ENCODE measurements around the gene CALHM4. TPM values are rescaled to one million over a fixed set of nuclear protein-coding genes. Genes with fewer than 3 reads are reported as not detected.

Gene CALHM4
- total and polyA plus RNA-seq, 2 of the 13 experiments (the other 11 are each of a cell fraction or from before 2014, with no cell fraction given), result not detected

DNA sequence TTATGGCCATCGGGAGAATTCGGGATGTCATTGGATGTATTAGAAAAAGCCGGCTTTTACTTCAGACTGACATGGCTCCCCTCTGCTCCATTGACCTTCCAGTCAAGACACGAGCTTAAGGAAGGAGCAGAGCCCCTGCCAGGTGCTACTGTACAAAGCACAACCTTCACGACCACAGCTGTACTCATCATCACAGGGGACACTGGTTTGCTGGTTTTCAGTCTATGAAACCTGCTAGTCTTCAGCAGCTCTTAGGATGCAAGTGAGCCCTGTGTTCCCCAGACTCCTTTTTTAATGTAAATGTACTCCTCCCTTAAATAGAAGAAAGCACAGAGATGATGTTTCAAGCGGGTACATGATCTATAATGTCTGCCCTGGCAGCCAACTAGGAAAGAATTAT, 6.2 kb upstream of the CALHM4 start:
- Histone ChIP-seq H3K79me2 (ENCODE audit: insufficient read depth, low read length) (no peaks in the 10 kb centered on the region), H3K9ac (ENCODE audit: insufficient read depth, low read depth, low read length) (no peak overlapping the region), H3K4me2 (ENCODE audit: low read depth, low read length) (no peak overlapping the region), H3K4me1 (ENCODE audit: insufficient read depth, low read length) (peaks cover 17% of the 10 kb centered on the region), H3K27me3 (ENCODE audit: control insufficient read depth in 1 of 2, insufficient read depth in 2 of 2, low read length in 2 of 2) (peaks cover 0 to 3% of the 10 kb centered on the region in 2 experiments; a peak in 1 of 5 replicates), H4K20me1 (ENCODE audit: insufficient read depth, low read length) (no peaks in the 10 kb centered on the region), H3K9me3 (ENCODE audit: low read length) (no peaks in the 10 kb centered on the region), H3K4me3 (replicated peaks in 1 of 3; ENCODE audit: insufficient read depth in 1 of 3, low read depth in 2 of 3, low read length in 3 of 3) (no peak overlapping the region), H3K27ac (ENCODE audit: extremely low read length, insufficient read depth, low read length) (no peak overlapping the region), H2AFZ (ENCODE audit: low read length) (no peak overlapping the region), H3K36me3 (replicated peaks in 1 of 2; ENCODE audit: control insufficient read depth in 1 of 2, insufficient read depth in 2 of 2, low read length in 2 of 2) (no peaks in the 10 kb centered on the region)
- intact Hi-C loops (cut with micrococcal nuclease; ENCODE audit: unreplicated experiment), result no loop called here
- FAIRE-seq, result no peak
- 2% methylated on average over 2 of the region's 6 CpGs for WGBS (ENCODE audit: low lambda C conversion rate)
- POLR2A ChIA-PET, result no interaction called here
- no TSS peak for BruUV-seq (replicated peaks)
- DNase-seq (ENCODE audit: low spot score), result no peak
- no peak for ATAC-seq
- CTCF ChIA-PET (ENCODE audit: low intra/inter-chr PET ratio, low total read pairs), result no interaction called here
- in situ Hi-C loops (cut with HindIII; ENCODE audit: extremely low pct_ligation_motif_present, low pct_unique_long_range_greater_than_20kb), result no loop called here
- TF ChIP-seq ZNF264 (CRISPR knock-in tag; IDR thresholded peaks at IDR 0.05), result no peak
- TF ChIP-seq, protein P1, sequence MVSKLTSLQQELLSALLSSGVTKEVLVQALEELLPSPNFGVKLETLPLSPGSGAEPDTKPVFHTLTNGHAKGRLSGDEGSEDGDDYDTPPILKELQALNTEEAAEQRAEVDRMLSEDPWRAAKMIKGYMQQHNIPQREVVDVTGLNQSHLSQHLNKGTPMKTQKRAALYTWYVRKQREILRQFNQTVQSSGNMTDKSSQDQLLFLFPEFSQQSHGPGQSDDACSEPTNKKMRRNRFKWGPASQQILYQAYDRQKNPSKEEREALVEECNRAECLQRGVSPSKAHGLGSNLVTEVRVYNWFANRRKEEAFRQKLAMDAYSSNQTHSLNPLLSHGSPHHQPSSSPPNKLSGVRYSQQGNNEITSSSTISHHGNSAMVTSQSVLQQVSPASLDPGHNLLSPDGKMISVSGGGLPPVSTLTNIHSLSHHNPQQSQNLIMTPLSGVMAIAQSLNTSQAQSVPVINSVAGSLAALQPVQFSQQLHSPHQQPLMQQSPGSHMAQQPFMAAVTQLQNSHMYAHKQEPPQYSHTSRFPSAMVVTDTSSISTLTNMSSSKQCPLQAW (CRISPR knock-in tag; IDR thresholded peaks at IDR 0.05), result no peak
- TF ChIP-seq, protein P2, sequence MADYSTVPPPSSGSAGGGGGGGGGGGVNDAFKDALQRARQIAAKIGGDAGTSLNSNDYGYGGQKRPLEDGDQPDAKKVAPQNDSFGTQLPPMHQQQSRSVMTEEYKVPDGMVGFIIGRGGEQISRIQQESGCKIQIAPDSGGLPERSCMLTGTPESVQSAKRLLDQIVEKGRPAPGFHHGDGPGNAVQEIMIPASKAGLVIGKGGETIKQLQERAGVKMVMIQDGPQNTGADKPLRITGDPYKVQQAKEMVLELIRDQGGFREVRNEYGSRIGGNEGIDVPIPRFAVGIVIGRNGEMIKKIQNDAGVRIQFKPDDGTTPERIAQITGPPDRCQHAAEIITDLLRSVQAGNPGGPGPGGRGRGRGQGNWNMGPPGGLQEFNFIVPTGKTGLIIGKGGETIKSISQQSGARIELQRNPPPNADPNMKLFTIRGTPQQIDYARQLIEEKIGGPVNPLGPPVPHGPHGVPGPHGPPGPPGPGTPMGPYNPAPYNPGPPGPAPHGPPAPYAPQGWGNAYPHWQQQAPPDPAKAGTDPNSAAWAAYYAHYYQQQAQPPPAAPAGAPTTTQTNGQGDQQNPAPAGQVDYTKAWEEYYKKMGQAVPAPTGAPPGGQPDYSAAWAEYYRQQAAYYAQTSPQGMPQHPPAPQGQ (CRISPR knock-in tag; IDR thresholded peaks at IDR 0.05; ENCODE audit: borderline replicate concordance), result no peak
- TF ChIP-seq, protein P3, sequence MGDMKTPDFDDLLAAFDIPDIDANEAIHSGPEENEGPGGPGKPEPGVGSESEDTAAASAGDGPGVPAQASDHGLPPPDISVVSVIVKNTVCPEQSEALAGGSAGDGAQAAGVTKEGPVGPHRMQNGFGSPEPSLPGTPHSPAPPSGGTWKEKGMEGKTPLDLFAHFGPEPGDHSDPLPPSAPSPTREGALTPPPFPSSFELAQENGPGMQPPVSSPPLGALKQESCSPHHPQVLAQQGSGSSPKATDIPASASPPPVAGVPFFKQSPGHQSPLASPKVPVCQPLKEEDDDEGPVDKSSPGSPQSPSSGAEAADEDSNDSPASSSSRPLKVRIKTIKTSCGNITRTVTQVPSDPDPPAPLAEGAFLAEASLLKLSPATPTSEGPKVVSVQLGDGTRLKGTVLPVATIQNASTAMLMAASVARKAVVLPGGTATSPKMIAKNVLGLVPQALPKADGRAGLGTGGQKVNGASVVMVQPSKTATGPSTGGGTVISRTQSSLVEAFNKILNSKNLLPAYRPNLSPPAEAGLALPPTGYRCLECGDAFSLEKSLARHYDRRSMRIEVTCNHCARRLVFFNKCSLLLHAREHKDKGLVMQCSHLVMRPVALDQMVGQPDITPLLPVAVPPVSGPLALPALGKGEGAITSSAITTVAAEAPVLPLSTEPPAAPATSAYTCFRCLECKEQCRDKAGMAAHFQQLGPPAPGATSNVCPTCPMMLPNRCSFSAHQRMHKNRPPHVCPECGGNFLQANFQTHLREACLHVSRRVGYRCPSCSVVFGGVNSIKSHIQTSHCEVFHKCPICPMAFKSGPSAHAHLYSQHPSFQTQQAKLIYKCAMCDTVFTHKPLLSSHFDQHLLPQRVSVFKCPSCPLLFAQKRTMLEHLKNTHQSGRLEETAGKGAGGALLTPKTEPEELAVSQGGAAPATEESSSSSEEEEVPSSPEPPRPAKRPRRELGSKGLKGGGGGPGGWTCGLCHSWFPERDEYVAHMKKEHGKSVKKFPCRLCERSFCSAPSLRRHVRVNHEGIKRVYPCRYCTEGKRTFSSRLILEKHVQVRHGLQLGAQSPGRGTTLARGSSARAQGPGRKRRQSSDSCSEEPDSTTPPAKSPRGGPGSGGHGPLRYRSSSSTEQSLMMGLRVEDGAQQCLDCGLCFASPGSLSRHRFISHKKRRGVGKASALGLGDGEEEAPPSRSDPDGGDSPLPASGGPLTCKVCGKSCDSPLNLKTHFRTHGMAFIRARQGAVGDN (CRISPR knock-in tag; IDR thresholded peaks at IDR 0.05), result no peak
- no peak for TF ChIP-seq ZSCAN20 (CRISPR knock-in tag; IDR thresholded peaks at IDR 0.05; ENCODE audit: borderline replicate concordance)
- no peak for TF ChIP-seq ATAD3A (CRISPR knock-in tag; IDR thresholded peaks at IDR 0.05)
- TF ChIP-seq, protein P4, sequence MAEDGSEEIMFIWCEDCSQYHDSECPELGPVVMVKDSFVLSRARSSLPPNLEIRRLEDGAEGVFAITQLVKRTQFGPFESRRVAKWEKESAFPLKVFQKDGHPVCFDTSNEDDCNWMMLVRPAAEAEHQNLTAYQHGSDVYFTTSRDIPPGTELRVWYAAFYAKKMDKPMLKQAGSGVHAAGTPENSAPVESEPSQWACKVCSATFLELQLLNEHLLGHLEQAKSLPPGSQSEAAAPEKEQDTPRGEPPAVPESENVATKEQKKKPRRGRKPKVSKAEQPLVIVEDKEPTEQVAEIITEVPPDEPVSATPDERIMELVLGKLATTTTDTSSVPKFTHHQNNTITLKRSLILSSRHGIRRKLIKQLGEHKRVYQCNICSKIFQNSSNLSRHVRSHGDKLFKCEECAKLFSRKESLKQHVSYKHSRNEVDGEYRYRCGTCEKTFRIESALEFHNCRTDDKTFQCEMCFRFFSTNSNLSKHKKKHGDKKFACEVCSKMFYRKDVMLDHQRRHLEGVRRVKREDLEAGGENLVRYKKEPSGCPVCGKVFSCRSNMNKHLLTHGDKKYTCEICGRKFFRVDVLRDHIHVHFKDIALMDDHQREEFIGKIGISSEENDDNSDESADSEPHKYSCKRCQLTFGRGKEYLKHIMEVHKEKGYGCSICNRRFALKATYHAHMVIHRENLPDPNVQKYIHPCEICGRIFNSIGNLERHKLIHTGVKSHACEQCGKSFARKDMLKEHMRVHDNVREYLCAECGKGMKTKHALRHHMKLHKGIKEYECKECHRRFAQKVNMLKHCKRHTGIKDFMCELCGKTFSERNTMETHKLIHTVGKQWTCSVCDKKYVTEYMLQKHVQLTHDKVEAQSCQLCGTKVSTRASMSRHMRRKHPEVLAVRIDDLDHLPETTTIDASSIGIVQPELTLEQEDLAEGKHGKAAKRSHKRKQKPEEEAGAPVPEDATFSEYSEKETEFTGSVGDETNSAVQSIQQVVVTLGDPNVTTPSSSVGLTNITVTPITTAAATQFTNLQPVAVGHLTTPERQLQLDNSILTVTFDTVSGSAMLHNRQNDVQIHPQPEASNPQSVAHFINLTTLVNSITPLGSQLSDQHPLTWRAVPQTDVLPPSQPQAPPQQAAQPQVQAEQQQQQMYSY (CRISPR knock-in tag; IDR thresholded peaks at IDR 0.05), result no peak
- TF ChIP-seq YY1 (IDR thresholded peaks at IDR 0.05; ENCODE audit: insufficient read depth, insufficient replicate concordance, low read depth, low read length), result no peak
- no peak for TF ChIP-seq ZNF431 (CRISPR knock-in tag; IDR thresholded peaks at IDR 0.05; ENCODE audit: borderline replicate concordance, low read depth)
- TF ChIP-seq HDAC6 (IDR thresholded peaks at IDR 0.05; ENCODE audit: low read depth, low read length), result no peak
